PFSK-1 (cell line): Measurements from ENCODE around the gene SPEG.

Source experiments
- POLR2AphosphoS5 ChIP-seq: IDR thresholded peaks from 2 replicates; pipeline ENCODE4 v1.6.1; 2012; ENCODE audit warnings: low read depth, mild to moderate bottlenecking, control low read depth, low read length, moderate library complexity
- REST ChIP-seq, 2 experiments: IDR thresholded peaks; 2 replicates each; pipeline versions ENCODE4 v1.6.1 to v1.8.0; 2011 to 2012; ENCODE audit warnings: low read depth in 2 of 2, low read length in 2 of 2, control low read depth in 1 of 2, inconsistent platforms in 1 of 2, mild to moderate bottlenecking in 1 of 2, moderate library complexity in 1 of 2; ENCODE audit not compliant: insufficient read depth in 1 of 2
- SIN3A ChIP-seq: IDR thresholded peaks from 2 replicates; pipeline ENCODE4 v1.6.1; 2012; ENCODE audit warnings: mild to moderate bottlenecking, low read length, moderate library complexity, borderline replicate concordance; ENCODE audit not compliant: insufficient read depth
- TAF1 ChIP-seq: IDR thresholded peaks from 2 replicates; pipeline ENCODE4 v1.6.1; 2012; ENCODE audit warnings: low read length, control low read depth, borderline replicate concordance; ENCODE audit not compliant: insufficient read depth

- TF ChIP-seq POLR2AphosphoS5, result no peak
- no peak for TF ChIP-seq TAF1
- no peak for TF ChIP-seq REST (IDR thresholded peaks at IDR 0.05; ENCODE audit: insufficient read depth in 1 of 2, low read depth in 2 of 2, low read length in 2 of 2)
- TF ChIP-seq SIN3A, result no peak
These were observed 64.3 kb downstream of the SPEG start for GRCh38 chr2:219499058-219499307.
